MM.1S (cell line): ENCODE results near the gene XPR1.

Experiments used
- DNase-seq: peaks from one replicate; pipeline ENCODE4 v3.0.0-alpha.2; 2015
- H2AFZ ChIP-seq: fragments of 300-600 bp; sonication (generic); 2 replicates; pipeline ENCODE4 v1.6.0; 2016; ENCODE audit warnings: antibody characterized with exemption, low read length
- H3F3A ChIP-seq: fragments of 300-600 bp; sonication (generic); 2 replicates; pipeline ENCODE4 v1.6.1; 2016; ENCODE audit warnings: mild to moderate bottlenecking, antibody characterized with exemption, low read length, moderate library complexity, mixed read lengths; ENCODE audit not compliant: insufficient read depth
- H3K27ac ChIP-seq: fragments of 300-600 bp; sonication (generic); 2 replicates; pipeline ENCODE4 v1.5.1; 2016; ENCODE audit warnings: mild to moderate bottlenecking, low read length
- H3K27me3 ChIP-seq: fragments of 300-600 bp; sonication (generic); replicated peaks from 2 replicates; pipeline ENCODE4 v1.6.0; 2016; ENCODE audit warnings: low read length; ENCODE audit not compliant: insufficient read depth
- H3K36me3 ChIP-seq: fragments of 300-600 bp; sonication (generic); replicated peaks from 2 replicates; pipeline ENCODE4 v1.6.1; 2016; ENCODE audit warnings: mild to moderate bottlenecking, low read length, mixed read lengths; ENCODE audit not compliant: insufficient read depth
- H3K4me1 ChIP-seq: fragments of 300-600 bp; sonication (generic); 2 replicates; pipeline ENCODE4 v1.6.1; 2016; ENCODE audit warnings: low read length, mixed read lengths
- H3K4me2 ChIP-seq: fragments of 300-600 bp; sonication (generic); 2 replicates; pipeline ENCODE4 v1.6.0; 2016; ENCODE audit warnings: low read depth, low read length
- H3K4me3 ChIP-seq: fragments of 300-600 bp; sonication (generic); 2 replicates; pipeline ENCODE4 v1.5.1; 2016; ENCODE audit warnings: low read length, mixed read lengths
- H3K79me2 ChIP-seq: fragments of 300-600 bp; sonication (generic); 2 replicates; pipeline ENCODE4 v1.6.1; 2016; ENCODE audit warnings: mixed run types, low read length, mixed read lengths
- H3K9ac ChIP-seq: fragments of 300-600 bp; sonication (generic); 2 replicates; pipeline ENCODE4 v1.6.1; 2016; ENCODE audit warnings: low read length, mixed read lengths
- H3K9me2 ChIP-seq: fragments of 300-600 bp; sonication (generic); replicated peaks from 2 replicates; pipeline ENCODE4 v1.6.1; 2016; ENCODE audit warnings: mild to moderate bottlenecking, low read length, mixed read lengths; ENCODE audit not compliant: insufficient read depth
- H3K9me3 ChIP-seq: fragments of 300-600 bp; sonication (generic); replicated peaks from 2 replicates; pipeline ENCODE4 v1.6.1; 2016; ENCODE audit warnings: mild to moderate bottlenecking, low read length, mixed read lengths; ENCODE audit not compliant: insufficient read depth
- H4K20me1 ChIP-seq: fragments of 300-600 bp; sonication (generic); 2 replicates; pipeline ENCODE4 v1.6.1; 2016; ENCODE audit warnings: mild to moderate bottlenecking, low read length, moderate library complexity, mixed read lengths; ENCODE audit not compliant: insufficient read depth
- CTCF ChIP-seq: fragments of 300-600 bp; sonication (generic); IDR thresholded peaks from 2 replicates; pipeline ENCODE4 v1.5.1; 2016; ENCODE audit warnings: antibody characterized with exemption, low read length, mixed read lengths
- EZH2 ChIP-seq: fragments of 300-600 bp; sonication (generic); optimal IDR thresholded peaks from 2 replicates; pipeline ENCODE3; 2017; ENCODE audit warnings: low read depth, mild to moderate bottlenecking, antibody characterized with exemption, low read length, mixed read lengths
- EZH2phosphoT487 ChIP-seq: fragments of 300-600 bp; sonication (generic); IDR thresholded peaks from 2 replicates; pipeline ENCODE4 v1.6.1; 2018; ENCODE audit warnings: antibody characterized with exemption, low read length

The XPR1 gene

GRCh38 chr1:180916771-180917170, 284.9 kb downstream of the XPR1 start:
- Histone ChIP-seq H4K20me1 (no peaks in the 10 kb centered on the region), H3K79me2 (no peaks in the 10 kb centered on the region), H2AFZ (no peak overlapping the region), H3K4me2 (no peak overlapping the region), H3K4me3 (no peak overlapping the region), H3K27me3 (peaks cover 23% of the 10 kb centered on the region), H3K36me3 (no peaks in the 10 kb centered on the region), H3K4me1 (peaks cover 5% of the 10 kb centered on the region; the same call in 1 of the 2 replicates), H3K9ac (no peak overlapping the region), H3F3A (no peaks in the 10 kb centered on the region), H3K27ac (no peak overlapping the region), H3K9me3 (no peaks in the 10 kb centered on the region), H3K9me2 (no peaks in the 10 kb centered on the region)
- DNase-seq = no peak
- TF ChIP-seq EZH2phosphoT487 (no peak), CTCF (no peak), EZH2 (no peak)

- Histone ChIP-seq H3K4me2 (no peak overlapping the region), H3K36me3 (no peaks in the 10 kb centered on the region), H2AFZ (no peak overlapping the region), H3K4me1 (peaks cover 5% of the 10 kb centered on the region; the same call in 1 of the 2 replicates), H3K79me2 (no peaks in the 10 kb centered on the region), H3F3A (no peaks in the 10 kb centered on the region), H4K20me1 (no peaks in the 10 kb centered on the region), H3K9ac (no peak overlapping the region), H3K4me3 (no peak overlapping the region), H3K9me3 (no peaks in the 10 kb centered on the region), H3K27ac (no peak overlapping the region), H3K27me3 (peaks cover 16% of the 10 kb centered on the region), H3K9me2 (no peaks in the 10 kb centered on the region)
- TF ChIP-seq EZH2phosphoT487 (no peak), CTCF (peak; percentile 11; the same call in 1 of the 2 replicates), EZH2 (no peak)
- no peak for DNase-seq
Measured at GRCh38 chr1:180917306-180918065, 285.7 kb downstream of the XPR1 start.

GRCh38 chr1:180918519-180918918, 286.7 kb downstream of the XPR1 start:
- H3K4me2 ChIP-seq = no peak overlapping the region
- H3K9ac ChIP-seq = no peak overlapping the region
- H2AFZ ChIP-seq = no peak overlapping the region
- H3K4me1 ChIP-seq = peaks cover 5% of the 10 kb centered on the region; the same call in 1 of the 2 replicates
- H3K27me3 ChIP-seq = peaks cover 7% of the 10 kb centered on the region
- H3K79me2 ChIP-seq = no peaks in the 10 kb centered on the region
- H4K20me1 ChIP-seq = no peaks in the 10 kb centered on the region
- no peaks in the 10 kb centered on the region for H3K36me3 ChIP-seq
- no peaks in the 10 kb centered on the region for H3K9me3 ChIP-seq
- H3K9me2 ChIP-seq = no peaks in the 10 kb centered on the region
- H3F3A ChIP-seq = no peaks in the 10 kb centered on the region
- no peak overlapping the region for H3K4me3 ChIP-seq
- H3K27ac ChIP-seq = no peak overlapping the region
- TF ChIP-seq EZH2phosphoT487 = no peak
- no peak for TF ChIP-seq CTCF
- TF ChIP-seq EZH2 = no peak
- DNase-seq = peak; percentile 63
